H1 (cell line): Measurements from ENCODE around the gene SAFB2. TPM values are rescaled to one million over a fixed set of nuclear protein-coding genes. Genes with fewer than 3 reads are reported as not detected.

ENCODE experiments used
- CTCF ChIA-PET: fragments of 300-600 bp; sonication (Branson Sonifier 250); formaldehyde crosslinking; loops from one replicate; lab custom pipeline; 2021; ENCODE audit not compliant: partially characterized antibody; lab: Charles Lee
- POLR2A ChIA-PET: fragments of 300-600 bp; sonication (Branson Sonifier 250); formaldehyde crosslinking; loops from one replicate; lab custom pipeline; 2021; ENCODE audit warnings: inconsistent platforms; ENCODE audit not compliant: partially characterized antibody; lab: Charles Lee
- DNase-seq, 2 experiments: peaks; one replicate each; pipeline versions ENCODE4 v3.0.0 to v3.0.0-alpha.2; 2010 to 2022; ENCODE audit warnings: low spot score in 2 of 2, low read depth in 1 of 2, mixed read lengths in 1 of 2
- FAIRE-seq: peaks from 2 replicates; lab custom pipeline; 2011; peaks lifted over from hg19 to GRCh38; lab: Jason Lieb, UNC
- H2AFZ ChIP-seq: 2 replicates; pipeline ENCODE4 v1.8.1; 2012; ENCODE audit warnings: low read length, inconsistent platforms
- H2AK5ac ChIP-seq: 2 replicates; pipeline ENCODE4 v1.6.1; 2013; ENCODE audit warnings: low read depth, low read length
- H2BK120ac ChIP-seq: replicated peaks from 2 replicates; pipeline ENCODE3; 2013; ENCODE audit warnings: low read depth, low read length, inconsistent platforms
- H2BK12ac ChIP-seq: 2 replicates; pipeline ENCODE4 v1.6.1; 2013; ENCODE audit warnings: low read depth, low read length
- H2BK15ac ChIP-seq: 2 replicates; pipeline ENCODE4 v1.6.1; 2013; ENCODE audit warnings: low read length
- H2BK20ac ChIP-seq: 2 replicates; pipeline ENCODE4 v1.6.1; 2013; ENCODE audit warnings: low read length
- H2BK5ac ChIP-seq: 2 replicates; pipeline ENCODE4 v1.6.1; 2013; ENCODE audit warnings: low read depth, low read length
- H3K14ac ChIP-seq: 2 replicates; pipeline ENCODE4 v1.6.1; 2013; ENCODE audit warnings: inconsistent platforms; ENCODE audit not compliant: insufficient read length
- H3K18ac ChIP-seq: 2 replicates; pipeline ENCODE4 v1.6.1; 2013; ENCODE audit warnings: low read length; ENCODE audit errors: extremely low read depth
- H3K23ac ChIP-seq: 2 replicates; pipeline ENCODE4 v1.6.1; 2013; ENCODE audit warnings: inconsistent platforms; ENCODE audit not compliant: insufficient read length
- H3K23me2 ChIP-seq: 2 replicates; pipeline ENCODE4 v1.6.1; 2013; ENCODE audit warnings: low read depth, low read length
- H3K27ac ChIP-seq: 2 replicates; pipeline ENCODE4 v1.6.1; 2011; ENCODE audit warnings: low read depth, low read length, inconsistent platforms
- H3K27me3 ChIP-seq, 4 experiments: replicated peaks in 1 of 4; 1 replicate in 1 of 4; 2 replicates in 3 of 4; pipeline versions ENCODE4 v1.6.1 to v1.8.1; 2011 to 2013; ENCODE audit warnings: low read length in 3 of 4, mild to moderate bottlenecking in 3 of 4, inconsistent platforms in 2 of 4, mixed read lengths in 2 of 4, moderate library complexity in 1 of 4; ENCODE audit not compliant: control insufficient read depth in 3 of 4, insufficient read depth in 3 of 4; ENCODE audit errors: extremely low read depth in 1 of 4
- H3K36me3 ChIP-seq, 4 experiments: 2 replicates each; pipeline versions ENCODE4 v1.6.1 to v1.8.1; 2011 to 2013; ENCODE audit warnings: mild to moderate bottlenecking in 4 of 4, low read length in 3 of 4, moderate library complexity in 2 of 4, control low read depth in 1 of 4, inconsistent platforms in 1 of 4; ENCODE audit not compliant: insufficient read depth in 4 of 4, control insufficient read depth in 2 of 4
- H3K4ac ChIP-seq: replicated peaks from 2 replicates; pipeline ENCODE3; 2013; ENCODE audit warnings: low read length, low read depth, mixed read lengths, inconsistent platforms; ENCODE audit not compliant: insufficient read length
- H3K4me1 ChIP-seq, 4 experiments: replicated peaks in 1 of 4; 1 replicate in 1 of 4; 2 replicates in 3 of 4; pipeline versions ENCODE4 v1.6.1 to v1.8.1; 2011 to 2013; ENCODE audit warnings: low read length in 3 of 4, inconsistent platforms in 2 of 4, mixed read lengths in 1 of 4; ENCODE audit not compliant: insufficient read depth in 4 of 4, control insufficient read depth in 3 of 4
- H3K4me2 ChIP-seq, 2 experiments: 2 replicates each; pipeline versions ENCODE4 v1.6.1 to v1.8.1; 2011 to 2013; ENCODE audit warnings: low read depth in 2 of 2, low read length in 2 of 2, control low read depth in 1 of 2, inconsistent platforms in 1 of 2, mild to moderate bottlenecking in 1 of 2; ENCODE audit not compliant: insufficient read depth in 1 of 2
- H3K4me3 ChIP-seq, 4 experiments: fragments of 200-600, 300-600 bp in 1 of 4; sonication (generic), shearing (Covaris generic), sonication (Bioruptor Twin) in 1 of 4; 2 replicates each; pipeline versions ENCODE4 v1.5.1 to v1.8.1; 2011 to 2016; ENCODE audit warnings: low read length in 4 of 4, low read depth in 3 of 4, control low read depth in 2 of 4, inconsistent platforms in 2 of 4, mild to moderate bottlenecking in 2 of 4, mixed read lengths in 1 of 4, moderate library complexity in 1 of 4; ENCODE audit not compliant: insufficient read depth in 2 of 4; ENCODE audit errors: extremely low read depth in 1 of 4
- H3K56ac ChIP-seq: replicated peaks from 2 replicates; pipeline ENCODE3; 2013; ENCODE audit warnings: low read depth, mild to moderate bottlenecking, mixed read lengths, low read length, inconsistent platforms; ENCODE audit not compliant: insufficient read length
- H3K79me1 ChIP-seq: 2 replicates; pipeline ENCODE4 v1.6.1; 2013; ENCODE audit warnings: low read depth, low read length, control low read depth
- H3K79me2 ChIP-seq, 2 experiments: 2 replicates each; pipeline versions ENCODE4 v1.6.1 to v1.8.1; 2012 to 2013; ENCODE audit warnings: low read length in 2 of 2, mild to moderate bottlenecking in 2 of 2, inconsistent platforms in 1 of 2; ENCODE audit not compliant: insufficient read depth in 2 of 2, control insufficient read depth in 1 of 2
- H3K9ac ChIP-seq, 4 experiments: replicated peaks in 1 of 4; 1 replicate in 1 of 4; 2 replicates in 3 of 4; pipeline versions ENCODE4 v1.6.1 to v1.8.1; 2011 to 2013; ENCODE audit warnings: low read depth in 3 of 4, low read length in 3 of 4, control low read depth in 2 of 4, mild to moderate bottlenecking in 2 of 4, moderate library complexity in 2 of 4, inconsistent platforms in 1 of 4; ENCODE audit errors: extremely low read depth in 1 of 4
- H3K9me3 ChIP-seq, 2 experiments: 2 replicates each; pipeline versions ENCODE4 v1.6.1 to v1.8.1; 2012 to 2013; ENCODE audit warnings: mild to moderate bottlenecking in 2 of 2, moderate library complexity in 2 of 2, control low read depth in 1 of 2, inconsistent platforms in 1 of 2, low read depth in 1 of 2, low read length in 1 of 2, mixed read lengths in 1 of 2; ENCODE audit not compliant: insufficient read depth in 2 of 2
- H4K20me1 ChIP-seq, 2 experiments: replicated peaks in 1 of 2; 2 replicates each; pipeline versions ENCODE3 to v1.8.1; 2011 to 2013; ENCODE audit warnings: inconsistent platforms in 2 of 2, low read length in 2 of 2, mild to moderate bottlenecking in 1 of 2; ENCODE audit not compliant: insufficient read depth in 2 of 2, control insufficient read depth in 1 of 2
- H4K5ac ChIP-seq: 2 replicates; pipeline ENCODE4 v1.6.1; 2013; ENCODE audit warnings: low read length, low read depth, mixed read lengths, inconsistent platforms; ENCODE audit not compliant: insufficient read length
- H4K8ac ChIP-seq: 2 replicates; pipeline ENCODE4 v1.8.0; 2013; ENCODE audit warnings: mild to moderate bottlenecking, moderate library complexity, low read length, inconsistent platforms; ENCODE audit not compliant: insufficient read depth; ENCODE audit errors: extremely low read depth
- H4K91ac ChIP-seq: replicated peaks from 2 replicates; pipeline ENCODE3; 2013; ENCODE audit warnings: low read length, mixed read lengths, inconsistent platforms; ENCODE audit not compliant: insufficient read length
- ASH2L ChIP-seq: fragments of 200-600, 300-600 bp; sonication (generic); IDR thresholded peaks from one replicate; pipeline ENCODE4 v1.7.1; 2017; ENCODE audit warnings: low read length
- CREB1 ChIP-seq: IDR thresholded peaks from 2 replicates; pipeline ENCODE4 v1.6.1; 2012; ENCODE audit warnings: inconsistent platforms
- JUND ChIP-seq: IDR thresholded peaks from 2 replicates; pipeline ENCODE4 v1.6.1; 2011; ENCODE audit warnings: mild to moderate bottlenecking, improper control_type of control experiment, low read length
- KDM1A ChIP-seq: fragments of 200-600, 300-600 bp; sonication (generic); IDR thresholded peaks from 2 replicates; pipeline ENCODE4 v1.7.1; 2016; ENCODE audit warnings: mild to moderate bottlenecking, low read length, borderline replicate concordance
- KDM5A ChIP-seq: fragments of 200-600 bp; IDR thresholded peaks from 2 replicates; pipeline ENCODE4 v1.7.1; 2012; ENCODE audit warnings: mild to moderate bottlenecking, low read length, inconsistent platforms, mixed read lengths
- POLR2A ChIP-seq, 2 experiments: IDR thresholded peaks; 1 replicate in 1 of 2; 2 replicates in 1 of 2; pipeline ENCODE4 v1.6.1; 2011; ENCODE audit warnings: low read depth in 2 of 2, low read length in 2 of 2, mild to moderate bottlenecking in 2 of 2; ENCODE audit errors: control extremely low read depth in 1 of 2
- RAD21 ChIP-seq, 2 experiments: IDR thresholded peaks in 1 of 2; conservative IDR thresholded peaks in 1 of 2; 2 replicates each; pipeline ENCODE4 v1.6.1; 2011; ENCODE audit warnings: low read depth in 2 of 2, low read length in 2 of 2, improper control_type of control experiment in 1 of 2, inconsistent platforms in 1 of 2, mild to moderate bottlenecking in 1 of 2, moderate library complexity in 1 of 2
- RFX5 ChIP-seq: IDR thresholded peaks from 2 replicates; pipeline ENCODE4 v1.6.1; 2011; ENCODE audit warnings: low read depth, low read length, improper control_type of control experiment, borderline replicate concordance
- YY1 ChIP-seq: IDR thresholded peaks from 2 replicates; pipeline ENCODE4 v1.6.1; 2011; ENCODE audit warnings: low read depth, mild to moderate bottlenecking, low read length
- WGBS, 2 experiments: shearing (Covaris generic) in 1 of 2; methylation state at CpG; one replicate each; pipeline versions ENCODE4 v1.1.6 to v1.1.7; 2013 to 2015; ENCODE audit warnings: low lambda C conversion rate in 2 of 2, mixed read lengths in 2 of 2, inconsistent platforms in 1 of 2, low coverage in 1 of 2, missing lambda C conversion rate in 1 of 2; ENCODE audit not compliant: insufficient replicate concordance in 2 of 2, insufficient coverage in 1 of 2, insufficient read length in 1 of 2; ENCODE audit errors: extremely low coverage in 1 of 2, missing lambda C conversion rate in 1 of 2; 5-methylcytosine and 5-hydroxymethylcytosine counted together
- polyA plus RNA-seq, 7 experiments: library from polyadenylated mRNA; depleted of rRNA in 3 of 7; stranded (reverse) in 5 of 7; unstranded in 2 of 7; fragments of >200 nt in 5 of 7; fragments of 200-250 nt in 2 of 7; gene quantifications; 1 replicate in 5 of 7; 2 replicates in 1 of 7; 4 replicates in 1 of 7; pipeline versions ENCODE4 v1.2.1 to v1.2.3, GENCODE V29; 2011 to 2013; ENCODE audit warnings: missing spikeins in 2 of 7, mixed read lengths in 2 of 7
- total RNA-seq: library from RNA; stranded (reverse); fragmentation: NEBNext Ultra II Directional; extraction: Animal tissue kit (Norgen Biotek cat#: 25700); gene quantifications from 2 replicates; pipeline ENCODE4 v1.2.1, GENCODE V29; 2021
- TF ChIP-seq, protein P1 (sequence below): IDR thresholded peaks from 2 replicates; pipeline ENCODE4 v1.6.1; 2012; ENCODE audit warnings: inconsistent platforms
- TF ChIP-seq, protein P2 (sequence below): IDR thresholded peaks from 2 replicates; pipeline ENCODE4 v1.6.1; 2012; ENCODE audit warnings: inconsistent platforms

Gene SAFB2
- total and polyA plus RNA-seq, 2 of the 8 experiments (the other 6 are each of a cell fraction or from before 2014, with no cell fraction given), result 14.8 to 63.8 TPM

DNA sequence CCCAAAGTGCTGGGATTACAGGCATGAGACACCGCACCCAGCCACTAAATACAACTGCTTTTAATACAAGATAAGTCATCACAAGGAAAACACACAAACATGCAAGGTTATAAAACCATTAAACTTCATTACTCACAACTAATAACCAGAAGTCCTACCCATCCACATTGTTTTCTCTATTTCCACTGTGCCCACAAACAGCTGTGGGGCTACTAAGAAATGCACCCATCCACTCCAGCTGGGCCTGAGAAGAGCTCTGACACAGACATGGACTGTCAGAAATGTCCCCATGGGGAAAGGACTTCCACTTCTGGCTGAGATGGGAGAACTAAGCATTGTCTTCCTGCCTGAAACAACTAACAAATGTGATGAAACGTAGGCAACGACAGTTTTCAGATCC is 17.2 kb downstream of the SAFB2 start:
- Histone ChIP-seq H3K56ac (no peak overlapping the region), H3K4ac (no peak overlapping the region), H4K8ac (no peak overlapping the region), H3K9me3 (no peaks in the 10 kb centered on the region), H2BK120ac (no peak overlapping the region), H3K27ac (no peak overlapping the region), H3K23me2 (no peaks in the 10 kb centered on the region), H3K36me3 (peaks cover 30 to 78% (median 63%) of the 10 kb centered on the region in 4 experiments), H3K4me3 (no peak overlapping the region), H3K23ac (no peak overlapping the region), H2BK12ac (no peak overlapping the region), H3K4me2 (no peak overlapping the region), H3K4me1 (no peaks in the 10 kb centered on the region), H3K79me1 (peaks cover 3% of the 10 kb centered on the region; the same call in 1 of the 2 replicates), H3K79me2 (peaks cover 0 to 17% of the 10 kb centered on the region in 2 experiments; a peak in 3 of 4 replicates), H3K14ac (no peak overlapping the region), H4K20me1 (peaks cover 10 to 19% of the 10 kb centered on the region in 2 experiments), H2BK5ac (no peak overlapping the region), H2BK20ac (no peak overlapping the region), H4K5ac (no peak overlapping the region), H2BK15ac (no peak overlapping the region), H2AK5ac (no peak overlapping the region), H3K9ac (no peak overlapping the region), H2AFZ (no peak overlapping the region), H3K18ac (no peak overlapping the region), H3K27me3 (no peaks in the 10 kb centered on the region), H4K91ac (no peak overlapping the region)
- no peak for DNase-seq
- WGBS, 2 experiments, result 97% methylated on average over 3 of the region's 3 CpGs; no CpG with 5 or more reads in 1 of the 2 experiments
- ChIA-PET POLR2A (interaction anchor here (1.3 kb wide), 1 partner anchor 10 kb away, joined by 3 read pairs; no protein-coding TSS in a partner anchor), CTCF (no interaction called here)
- no peak for FAIRE-seq
- no peak for TF ChIP-seq KDM1A
- TF ChIP-seq RAD21 (IDR thresholded peaks at IDR 0.05 in 1 of 2, conservative IDR thresholded peaks at IDR 0.05 in 1 of 2; ENCODE audit: low read depth in 2 of 2, low read length in 2 of 2), result no peak
- TF ChIP-seq KDM5A, result no peak
- no peak for TF ChIP-seq RFX5
- no peak for TF ChIP-seq CREB1
- no peak for TF ChIP-seq JUND
- TF ChIP-seq YY1, result no peak
- no peak for TF ChIP-seq ASH2L
- TF ChIP-seq, protein P1, sequence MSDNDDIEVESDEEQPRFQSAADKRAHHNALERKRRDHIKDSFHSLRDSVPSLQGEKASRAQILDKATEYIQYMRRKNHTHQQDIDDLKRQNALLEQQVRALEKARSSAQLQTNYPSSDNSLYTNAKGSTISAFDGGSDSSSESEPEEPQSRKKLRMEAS, result no peak
- TF ChIP-seq POLR2A (IDR thresholded peaks at IDR 0.05; ENCODE audit: control extremely low read depth in 1 of 2, low read depth in 2 of 2, low read length in 2 of 2), result no peak
- TF ChIP-seq, protein P2, sequence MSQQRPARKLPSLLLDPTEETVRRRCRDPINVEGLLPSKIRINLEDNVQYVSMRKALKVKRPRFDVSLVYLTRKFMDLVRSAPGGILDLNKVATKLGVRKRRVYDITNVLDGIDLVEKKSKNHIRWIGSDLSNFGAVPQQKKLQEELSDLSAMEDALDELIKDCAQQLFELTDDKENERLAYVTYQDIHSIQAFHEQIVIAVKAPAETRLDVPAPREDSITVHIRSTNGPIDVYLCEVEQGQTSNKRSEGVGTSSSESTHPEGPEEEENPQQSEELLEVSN, result no peak
